Activated naive CD4-positive, alpha-beta T cell treated with anti-CD3 and anti-CD28 coated beads, Interleukin-2, amount 10 ng/mL, durations not matched to agents 7 days and 5 days (primary cell): ENCODE measurements around the gene KIF7.

Experiments
- CTCF ChIA-PET: fragments of 350-600 bp; sonication (Branson Sonifier 250); formaldehyde crosslinking; loops from one replicate; lab custom pipeline; 2021; ENCODE audit warnings: antibody characterized with exemption; lab: Charles Lee
- DNase-seq: peaks from one replicate; pipeline ENCODE4 v3.0.0-alpha.2; 2020
- H3K27ac Mint-ChIP-seq: one replicate; pipeline ENCODE4 v1.8.0; 2021; ENCODE audit warnings: mild to moderate bottlenecking, moderate library complexity, mixed read lengths
- H3K27me3 Mint-ChIP-seq: one replicate; pipeline ENCODE4 v1.8.0; 2021; ENCODE audit warnings: mild to moderate bottlenecking, mixed read lengths
- H3K36me3 Mint-ChIP-seq: one replicate; pipeline ENCODE4 v1.8.0; 2021; ENCODE audit warnings: mixed read lengths
- H3K4me1 Mint-ChIP-seq: one replicate; pipeline ENCODE4 v1.8.0; 2021; ENCODE audit warnings: mixed read lengths
- H3K4me3 Mint-ChIP-seq: one replicate; pipeline ENCODE4 v1.8.0; 2021; ENCODE audit warnings: mild to moderate bottlenecking, moderate library complexity, mixed read lengths
- H3K9me3 Mint-ChIP-seq: one replicate; pipeline ENCODE4 v1.8.0; 2021; ENCODE audit warnings: mixed read lengths

KIF7 gene

GRCh38 chr15:89664441-89665350, 9.4 kb upstream of the KIF7 start:
- peaks cover 4% of the 10 kb centered on the region for H3K4me1 Mint-ChIP-seq
- H3K4me3 Mint-ChIP-seq, result peak overlapping the region; percentile 61
- H3K27me3 Mint-ChIP-seq, result peaks cover 62% of the 10 kb centered on the region
- no peak overlapping the region for H3K27ac Mint-ChIP-seq
- H3K36me3 Mint-ChIP-seq, result no peaks in the 10 kb centered on the region
- CTCF ChIA-PET, result interaction anchor here (0.6 to 1.6 kb wide), 4 partner anchors 9 to 308 kb away, joined by 3 read pairs; no protein-coding TSS in a partner anchor
- DNase-seq, result no peak
- no peaks in the 10 kb centered on the region for H3K9me3 Mint-ChIP-seq

GRCh38 chr15:89662893-89663626, 7.8 kb upstream of the KIF7 start:
- H3K27me3 Mint-ChIP-seq, result peaks cover 67% of the 10 kb centered on the region
- H3K4me3 Mint-ChIP-seq, result no peak overlapping the region
- DNase-seq, result no peak
- peaks cover 4% of the 10 kb centered on the region for H3K4me1 Mint-ChIP-seq
- CTCF ChIA-PET, result interaction anchor here (0.6 to 1.6 kb wide), 2 partner anchors 10 to 16 kb away, joined by 3 read pairs; no protein-coding TSS in a partner anchor
- no peaks in the 10 kb centered on the region for H3K9me3 Mint-ChIP-seq
- no peak overlapping the region for H3K27ac Mint-ChIP-seq
- H3K36me3 Mint-ChIP-seq, result no peaks in the 10 kb centered on the region

DNA sequence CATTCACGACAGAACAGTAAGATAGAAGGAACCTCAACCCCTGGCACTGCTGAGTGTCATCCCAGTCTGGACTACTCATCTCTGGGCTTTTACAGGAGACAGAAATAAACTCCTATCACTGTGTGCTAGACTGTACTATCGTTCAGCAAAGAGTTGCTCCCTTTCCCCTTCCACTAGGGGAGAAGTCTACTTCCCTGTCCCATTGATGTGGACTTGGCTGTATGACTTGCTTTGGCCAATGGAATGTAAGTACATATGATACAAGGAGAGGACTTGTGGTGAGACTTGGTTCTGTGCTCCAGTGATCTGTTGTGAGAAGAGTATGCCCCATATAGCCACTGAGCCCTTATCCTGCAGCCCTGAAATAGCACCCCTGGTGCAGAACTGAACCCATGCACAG, 5.3 kb upstream of the KIF7 start:
- DNase-seq, result no peak
- H3K27ac Mint-ChIP-seq, result no peak overlapping the region
- H3K27me3 Mint-ChIP-seq, result peaks cover 63% of the 10 kb centered on the region
- H3K36me3 Mint-ChIP-seq, result no peaks in the 10 kb centered on the region
- H3K4me1 Mint-ChIP-seq, result peaks cover 10% of the 10 kb centered on the region
- no peak overlapping the region for H3K4me3 Mint-ChIP-seq
- CTCF ChIA-PET, result interaction anchor here (1.8 kb wide), 1 partner anchor 13 kb away, joined by 5 read pairs; no protein-coding TSS in a partner anchor
- H3K9me3 Mint-ChIP-seq, result no peaks in the 10 kb centered on the region

DNA sequence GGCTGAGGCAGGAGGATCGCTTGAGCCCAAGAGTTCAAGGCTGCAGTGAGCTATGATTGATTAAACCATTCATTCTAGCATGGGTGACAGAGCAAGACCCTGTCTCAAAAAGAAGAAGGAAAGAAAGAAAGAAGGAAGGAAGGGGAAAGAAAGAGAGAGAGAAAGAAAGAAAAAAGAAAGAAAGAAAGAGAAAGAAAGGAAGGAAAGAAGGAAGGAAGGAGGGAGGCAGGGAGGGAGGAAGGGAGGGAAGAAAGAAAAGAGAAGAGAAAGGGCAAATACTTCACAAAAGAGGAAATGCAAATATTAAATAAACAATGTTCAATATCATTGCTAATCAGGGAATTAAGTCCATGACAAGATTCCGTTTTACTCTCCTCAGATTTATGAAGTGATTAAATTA, 4.0 kb upstream of the KIF7 start:
- Mint-ChIP-seq H3K4me3 (no peak overlapping the region), H3K27me3 (peaks cover 63% of the 10 kb centered on the region), H3K4me1 (peaks cover 14% of the 10 kb centered on the region), H3K36me3 (no peaks in the 10 kb centered on the region), H3K27ac (no peak overlapping the region), H3K9me3 (no peaks in the 10 kb centered on the region)
- no peak for DNase-seq
- CTCF ChIA-PET, result no interaction called here

DNA sequence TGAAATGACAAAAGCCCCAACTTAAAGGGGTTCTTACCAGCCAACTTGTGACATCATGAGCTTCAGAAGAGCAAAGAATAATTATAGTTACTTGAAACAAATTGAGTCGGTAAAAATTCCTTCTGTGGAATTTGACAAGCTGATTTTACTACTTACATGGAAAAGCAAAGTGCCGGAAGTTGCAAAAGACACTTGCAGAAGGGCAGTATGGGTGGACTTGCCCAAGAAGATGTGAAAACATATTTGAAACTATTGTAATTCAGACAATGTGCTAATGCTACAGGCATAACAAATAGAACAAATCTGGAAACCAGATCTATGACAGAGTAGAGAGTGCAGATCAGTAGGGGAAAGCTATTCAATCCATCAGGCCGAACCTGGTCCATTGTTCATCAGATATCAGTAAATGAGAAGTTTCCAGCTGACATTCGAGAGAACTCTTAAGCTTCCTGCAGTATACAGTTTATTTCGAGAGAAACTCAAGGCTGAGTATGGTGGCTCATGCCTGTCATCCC, 2.5 kb upstream of the KIF7 start:
- no peak overlapping the region for H3K4me3 Mint-ChIP-seq
- no peak for DNase-seq
- H3K9me3 Mint-ChIP-seq, result no peaks in the 10 kb centered on the region
- H3K27me3 Mint-ChIP-seq, result peaks cover 70% of the 10 kb centered on the region
- peaks cover 15% of the 10 kb centered on the region for H3K4me1 Mint-ChIP-seq
- no peaks in the 10 kb centered on the region for H3K36me3 Mint-ChIP-seq
- CTCF ChIA-PET, result interaction anchor here (0.8 to 1.7 kb wide), 2 partner anchors 10 to 15 kb away, joined by 3 to 5 read pairs; no protein-coding TSS in a partner anchor
- H3K27ac Mint-ChIP-seq, result no peak overlapping the region

- H3K4me1 Mint-ChIP-seq, result peaks cover 15% of the 10 kb centered on the region
- H3K27me3 Mint-ChIP-seq, result peaks cover 75% of the 10 kb centered on the region
- H3K27ac Mint-ChIP-seq, result no peak overlapping the region
- no peaks in the 10 kb centered on the region for H3K36me3 Mint-ChIP-seq
- no peaks in the 10 kb centered on the region for H3K9me3 Mint-ChIP-seq
- CTCF ChIA-PET, result no interaction called here
- H3K4me3 Mint-ChIP-seq, result no peak overlapping the region
- no peak for DNase-seq
Measured at GRCh38 chr15:89656116-89656815, 999 bp upstream of the KIF7 start.

DNA sequence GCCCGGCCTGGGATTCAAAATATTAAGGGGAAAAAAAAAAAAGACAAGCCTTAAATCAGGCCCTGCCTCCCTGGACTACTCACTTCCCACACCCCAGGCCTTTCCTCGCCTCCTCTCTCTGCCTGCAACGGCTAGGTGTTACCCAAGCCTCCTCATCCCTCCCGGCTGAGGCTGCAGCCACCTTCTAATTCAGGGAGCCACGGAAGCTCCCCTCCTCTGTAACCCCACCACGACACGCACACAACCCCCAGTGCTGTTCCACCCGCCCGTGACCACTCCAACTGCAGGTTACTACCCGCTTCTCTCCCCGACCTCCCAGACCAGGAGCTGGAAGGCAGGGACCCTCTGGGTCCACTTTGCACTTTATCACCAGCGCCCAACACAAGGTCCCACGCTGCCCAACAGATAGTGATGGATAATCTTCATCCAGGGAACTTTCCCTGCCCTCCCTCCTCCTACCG, 936 bp downstream of the KIF7 start:
- CTCF ChIA-PET, result interaction anchor here (1.0 to 1.5 kb wide), 2 partner anchors 8 to 379 kb away, joined by 3 to 4 read pairs; no protein-coding TSS in a partner anchor
- peak overlapping the region; percentile 43 for H3K4me3 Mint-ChIP-seq
- H3K27me3 Mint-ChIP-seq, result peaks cover 66% of the 10 kb centered on the region
- no peaks in the 10 kb centered on the region for H3K36me3 Mint-ChIP-seq
- H3K27ac Mint-ChIP-seq, result no peak overlapping the region
- H3K9me3 Mint-ChIP-seq, result no peaks in the 10 kb centered on the region
- DNase-seq, result no peak
- H3K4me1 Mint-ChIP-seq, result peaks cover 15% of the 10 kb centered on the region

- no peak overlapping the region for H3K4me3 Mint-ChIP-seq
- H3K27ac Mint-ChIP-seq, result no peak overlapping the region
- peaks cover 15% of the 10 kb centered on the region for H3K4me1 Mint-ChIP-seq
- H3K27me3 Mint-ChIP-seq, result peaks cover 61% of the 10 kb centered on the region
- H3K9me3 Mint-ChIP-seq, result no peaks in the 10 kb centered on the region
- DNase-seq, result no peak
- no peaks in the 10 kb centered on the region for H3K36me3 Mint-ChIP-seq
- CTCF ChIA-PET, result no interaction called here
Measured at GRCh38 chr15:89653578-89653977, 1.7 kb downstream of the KIF7 start.

GRCh38 chr15:89652666-89653065, 2.6 kb downstream of the KIF7 start:
- H3K27me3 Mint-ChIP-seq, result peaks cover 57% of the 10 kb centered on the region

GRCh38 chr15:89652131-89652530, 3.1 kb downstream of the KIF7 start:
- Mint-ChIP-seq H3K27ac (no peak overlapping the region), H3K4me3 (no peak overlapping the region), H3K36me3 (no peaks in the 10 kb centered on the region), H3K27me3 (peaks cover 55% of the 10 kb centered on the region), H3K4me1 (peaks cover 15% of the 10 kb centered on the region), H3K9me3 (no peaks in the 10 kb centered on the region)
- no peak for DNase-seq
- CTCF ChIA-PET, result no interaction called here

More at GRCh38 chr15:89652666-89653065, 2.6 kb downstream of the KIF7 start:
- Mint-ChIP-seq H3K4me1 (peaks cover 15% of the 10 kb centered on the region), H3K27ac (no peak overlapping the region), H3K4me3 (no peak overlapping the region), H3K9me3 (no peaks in the 10 kb centered on the region), H3K36me3 (no peaks in the 10 kb centered on the region)
- DNase-seq, result no peak
- CTCF ChIA-PET, result no interaction called here

DNA sequence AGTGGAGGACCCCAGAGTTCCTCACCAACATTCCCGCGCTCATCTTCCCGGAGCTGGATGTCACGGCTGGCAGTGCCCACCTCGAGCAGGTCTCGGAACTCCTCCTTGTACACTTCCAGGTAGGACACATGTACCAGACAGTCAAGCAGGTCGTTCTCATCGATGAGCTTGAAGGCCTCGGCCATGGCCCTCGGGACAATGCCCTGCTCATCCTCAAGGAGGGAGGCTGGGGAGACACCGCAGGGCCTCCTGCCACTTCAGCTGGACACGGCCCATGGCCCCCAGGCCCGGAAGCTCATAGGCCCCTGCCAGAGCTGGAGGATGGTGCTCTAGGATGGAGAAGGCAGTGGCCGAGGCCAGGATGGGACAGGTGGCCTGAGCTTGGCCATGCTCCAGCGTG, 5.6 kb downstream of the KIF7 start:
- Mint-ChIP-seq H3K36me3 (no peaks in the 10 kb centered on the region), H3K4me3 (no peak overlapping the region), H3K27ac (no peak overlapping the region), H3K27me3 (peaks cover 30% of the 10 kb centered on the region), H3K4me1 (peaks cover 5% of the 10 kb centered on the region), H3K9me3 (no peaks in the 10 kb centered on the region)
- no peak for DNase-seq
- CTCF ChIA-PET, result no interaction called here

- no peak for DNase-seq
- Mint-ChIP-seq H3K9me3 (no peaks in the 10 kb centered on the region), H3K4me1 (no peaks in the 10 kb centered on the region), H3K4me3 (no peak overlapping the region), H3K27ac (no peak overlapping the region), H3K27me3 (peaks cover 24% of the 10 kb centered on the region), H3K36me3 (no peaks in the 10 kb centered on the region)
- CTCF ChIA-PET, result no interaction called here
Measured at GRCh38 chr15:89649013-89649625, 6.1 kb downstream of the KIF7 start.
